Stimulated activated CD4-positive, alpha-beta T cell treated with anti-CD3 and anti-CD28 coated beads, Interleukin-4, amount 100 ng/mL, for 48 hours (primary cell): Measurements from ENCODE around the gene SRR.
"Not testable (repeated sequence)": the region's sequence is repeated elsewhere in the genome, so short reads cannot be mapped to it uniquely, and the experiment has no call there.

Experiments
- DNase-seq, 2 donors: peaks; one replicate each; pipeline ENCODE4 v3.0.0-alpha.2; 2020; ENCODE audit warnings: low read depth in 2 of 2

Gene SRR, protein sequence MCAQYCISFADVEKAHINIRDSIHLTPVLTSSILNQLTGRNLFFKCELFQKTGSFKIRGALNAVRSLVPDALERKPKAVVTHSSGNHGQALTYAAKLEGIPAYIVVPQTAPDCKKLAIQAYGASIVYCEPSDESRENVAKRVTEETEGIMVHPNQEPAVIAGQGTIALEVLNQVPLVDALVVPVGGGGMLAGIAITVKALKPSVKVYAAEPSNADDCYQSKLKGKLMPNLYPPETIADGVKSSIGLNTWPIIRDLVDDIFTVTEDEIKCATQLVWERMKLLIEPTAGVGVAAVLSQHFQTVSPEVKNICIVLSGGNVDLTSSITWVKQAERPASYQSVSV

DNA sequence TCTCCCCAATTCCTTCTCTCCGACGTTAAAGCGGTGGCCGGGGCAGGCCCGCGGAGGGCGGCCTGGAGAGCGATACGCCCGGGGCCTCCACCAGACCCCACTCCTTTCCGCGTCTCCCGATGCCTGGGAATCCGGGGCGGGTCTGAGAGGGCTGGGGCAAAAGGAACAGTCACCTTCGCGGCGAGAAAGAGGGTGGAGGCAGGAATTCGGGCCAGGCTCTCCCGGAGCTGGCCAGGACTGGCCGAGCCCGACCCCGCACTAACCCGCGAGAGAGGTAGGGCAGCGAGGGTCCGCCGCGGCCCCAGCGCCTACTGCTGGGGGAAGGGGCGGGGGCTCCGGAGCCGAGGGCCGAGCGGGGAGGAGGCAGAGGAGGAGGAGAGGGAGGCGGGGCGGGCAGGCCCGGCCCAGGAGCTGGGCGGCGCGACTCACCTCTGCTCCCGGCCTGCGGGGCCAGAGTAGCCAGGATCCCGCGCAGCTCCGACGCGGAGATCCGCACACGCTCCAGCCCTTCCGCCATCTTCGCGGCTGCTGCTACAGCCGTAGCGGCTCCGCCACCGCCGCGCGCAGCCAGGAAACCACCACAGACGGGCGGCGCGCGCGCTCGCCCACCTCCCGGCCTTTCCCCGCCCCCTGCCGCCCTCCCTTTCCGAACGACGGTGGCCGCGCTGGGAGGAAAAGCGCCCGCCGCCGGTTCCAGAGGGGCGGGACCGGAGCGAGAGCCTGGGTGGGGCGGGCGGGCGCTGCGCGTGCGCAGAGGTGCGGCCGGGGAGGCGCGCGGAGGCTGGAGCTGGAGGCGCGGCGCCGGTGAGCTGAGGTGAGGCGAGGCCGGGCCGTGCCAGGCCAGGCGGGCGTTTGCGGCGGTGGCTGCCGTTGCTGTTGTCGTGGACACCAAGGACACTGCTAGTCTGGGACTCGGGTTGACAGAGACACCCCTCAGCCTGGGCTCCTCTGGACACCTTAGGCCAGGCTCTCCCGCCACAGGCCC lies at the start of gene SRR, which contains the start of gene SMG6:
SRR (plus strand) TSS at position 747 of the 985 bp plus-strand sequence. CDS start 11,611 bp downstream, outside the sequence.
SMG6 (minus strand) TSS at position 582 of the 985 bp plus-strand sequence; CDS start at position 517, 65 bp downstream.
- peak; percentile 93 to 95 for DNase-seq

DNA sequence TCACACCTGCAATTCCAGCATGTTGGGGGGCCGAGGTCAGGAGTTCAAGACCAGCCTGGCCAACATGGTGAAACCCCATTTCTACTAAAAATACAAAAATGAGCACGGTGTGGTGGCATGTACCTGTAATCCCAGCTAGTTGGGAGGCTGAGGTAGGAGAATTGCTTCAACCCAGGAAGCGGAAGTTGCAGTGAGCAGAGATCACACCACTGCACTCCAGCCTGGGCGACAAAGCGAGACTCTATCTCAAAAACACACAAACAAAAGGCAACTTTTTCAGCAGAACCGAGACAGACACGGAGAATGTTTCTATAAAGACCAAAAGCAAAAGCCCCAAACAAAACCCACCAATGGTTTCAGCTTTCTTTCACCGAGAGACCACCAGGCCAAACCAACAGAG lies 44.9 kb upstream of the SRR start:
- not testable (repeated sequence) for DNase-seq

DNA sequence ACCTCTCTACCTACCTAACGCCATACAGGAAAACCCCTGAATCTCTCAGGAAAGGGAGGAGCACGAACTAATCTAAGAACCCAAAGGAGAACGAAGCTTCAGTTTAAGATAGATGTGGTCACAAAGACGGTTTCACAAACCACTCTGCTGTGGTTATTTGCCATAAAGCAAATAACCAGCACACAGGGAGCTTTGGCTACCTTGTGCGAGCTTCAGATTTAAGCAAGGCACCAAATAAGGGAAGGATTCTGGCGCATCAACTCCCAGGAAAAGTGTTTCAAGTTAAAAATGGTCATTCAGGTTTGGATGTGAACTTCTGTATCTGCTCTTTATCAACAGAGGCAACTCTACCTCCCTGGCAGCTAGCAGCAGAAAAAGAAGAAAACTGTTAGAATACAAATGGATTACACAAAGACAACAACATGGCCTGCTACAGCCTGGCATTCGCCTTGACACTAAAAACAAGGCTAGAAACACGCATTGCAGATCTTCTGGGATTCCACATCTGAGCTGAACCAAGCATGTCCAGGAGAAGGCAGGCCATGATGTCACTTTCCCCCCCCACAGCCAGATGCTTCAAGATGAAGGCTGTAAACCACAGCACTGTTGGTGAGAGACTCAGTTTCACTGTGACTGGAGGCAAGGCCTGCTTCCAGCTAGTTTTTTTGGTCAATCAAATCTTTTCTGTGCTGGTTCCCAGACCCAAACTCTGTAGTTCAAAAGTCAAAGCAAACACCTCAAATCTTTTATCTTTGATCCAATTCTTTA lies 43.8 kb upstream of the SRR start:
- DNase-seq: peak; percentile 59 to 75

DNA sequence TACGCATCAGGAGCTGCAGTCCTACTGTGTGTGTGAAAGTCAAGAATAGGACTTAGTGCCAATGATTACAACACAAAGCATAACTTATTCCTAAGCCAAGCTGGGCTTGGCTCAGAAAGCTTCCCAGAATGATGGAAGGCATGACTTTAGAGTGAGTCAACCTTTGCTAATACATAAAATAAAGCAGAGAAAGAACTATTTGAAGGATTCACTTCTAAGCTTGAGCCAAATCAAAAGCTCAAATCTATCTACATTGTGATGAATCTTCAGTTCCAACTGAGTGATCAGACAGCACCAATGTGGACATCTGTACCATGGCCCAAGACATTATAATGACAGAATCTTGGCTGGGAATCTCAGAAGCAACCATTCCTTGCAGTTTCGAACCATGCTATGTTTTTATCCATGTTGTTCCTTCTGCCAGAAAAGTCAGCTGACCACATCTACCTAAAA lies 41.6 kb upstream of the SRR start:
- no peak for DNase-seq

DNA sequence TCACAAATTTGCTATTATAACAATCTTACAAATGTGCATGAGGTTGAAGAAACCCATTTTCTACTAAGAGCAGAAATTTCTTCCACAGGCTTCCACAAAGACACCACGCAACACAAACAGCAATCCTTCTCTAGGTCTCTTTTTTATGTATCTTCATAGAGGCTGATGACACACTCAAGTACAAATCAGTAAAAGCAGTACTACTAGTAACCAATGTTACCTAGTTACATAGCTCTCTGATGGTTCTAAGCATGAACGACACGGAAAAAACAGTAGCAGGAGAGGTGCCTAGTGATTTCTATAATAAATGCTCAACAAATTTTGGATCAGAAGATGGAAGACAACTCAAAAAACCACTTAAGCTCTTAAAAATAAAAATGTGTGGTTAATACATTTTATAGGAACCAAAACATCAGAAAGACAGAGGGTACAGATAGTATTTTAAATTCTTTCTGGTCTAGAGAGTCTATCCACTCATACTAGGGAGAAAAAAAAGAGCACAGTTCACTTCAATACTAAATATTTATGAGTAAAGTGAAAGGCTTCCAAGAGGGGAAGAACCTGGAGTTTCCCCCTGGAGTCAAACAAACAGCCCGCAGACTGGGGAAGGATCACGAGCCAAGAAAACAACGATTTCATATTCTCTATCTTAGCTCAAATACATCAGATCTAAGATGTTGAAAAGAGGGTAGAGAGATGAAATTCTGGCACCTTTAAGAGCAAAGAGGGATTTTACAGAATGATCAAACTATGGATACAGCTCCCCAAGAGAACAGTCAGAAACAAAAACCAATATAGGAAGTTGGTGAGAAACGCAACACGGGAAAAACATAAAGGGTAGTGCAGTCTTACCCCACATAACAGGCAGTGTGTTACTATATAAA lies 40.3 kb upstream of the SRR start:
- DNase-seq: no peak

DNA sequence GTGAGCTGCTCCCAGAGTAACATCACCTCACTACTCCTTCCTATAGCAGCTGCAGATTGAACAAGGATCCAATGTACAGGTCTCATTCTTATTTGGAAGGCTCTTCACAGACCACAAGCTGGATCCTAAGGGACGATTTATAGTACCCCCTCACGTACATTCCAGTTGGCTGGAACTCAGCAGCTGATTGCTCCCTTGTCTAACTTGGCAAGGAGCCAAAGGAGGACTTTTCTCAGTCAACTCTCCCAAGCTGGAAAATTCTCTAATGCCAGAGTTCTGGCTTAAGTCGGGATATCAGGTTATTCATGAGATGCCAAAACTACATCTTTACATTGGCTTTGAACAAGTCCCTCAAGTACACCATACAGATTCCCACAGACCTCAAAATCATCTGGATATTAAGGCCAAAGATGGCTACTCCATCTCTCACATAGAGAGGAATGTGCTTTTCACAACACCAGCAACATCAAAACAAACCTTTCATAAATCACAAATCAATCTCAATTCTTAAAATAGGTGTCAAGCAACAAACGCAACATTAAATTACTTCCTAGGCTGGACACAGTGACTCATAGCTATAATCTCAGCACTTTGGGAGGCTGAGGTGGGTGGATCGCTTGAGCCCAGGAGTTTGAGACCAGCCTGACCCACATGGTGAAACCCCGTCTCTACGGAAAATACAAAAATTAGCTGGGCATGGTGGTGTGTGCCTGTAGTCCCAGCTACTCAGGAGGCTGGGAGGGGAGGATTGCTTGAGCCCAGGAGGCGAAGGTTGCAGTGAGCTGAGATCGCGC lies 39.5 kb upstream of the SRR start:
- no peak for DNase-seq

DNA sequence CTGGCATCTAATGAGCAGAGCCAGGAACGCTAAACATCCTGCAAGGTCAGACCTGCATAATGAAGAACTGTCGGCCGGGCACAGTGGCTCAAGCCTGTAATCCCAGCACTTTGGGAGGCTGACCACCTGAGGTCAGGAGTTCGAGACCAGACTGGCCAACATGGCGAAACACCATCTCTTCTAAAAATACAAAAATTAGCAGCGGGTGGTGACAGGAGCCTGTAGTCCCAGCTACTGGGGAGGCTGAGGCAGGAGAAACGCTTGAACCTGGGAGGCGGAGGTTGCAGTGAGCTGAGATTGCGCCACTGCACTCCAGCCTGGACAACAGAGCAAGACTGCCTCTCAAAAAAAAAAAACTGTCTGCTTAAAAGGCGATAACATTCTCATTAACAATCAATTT lies 38.6 kb upstream of the SRR start:
- not testable (repeated sequence) for DNase-seq

DNA sequence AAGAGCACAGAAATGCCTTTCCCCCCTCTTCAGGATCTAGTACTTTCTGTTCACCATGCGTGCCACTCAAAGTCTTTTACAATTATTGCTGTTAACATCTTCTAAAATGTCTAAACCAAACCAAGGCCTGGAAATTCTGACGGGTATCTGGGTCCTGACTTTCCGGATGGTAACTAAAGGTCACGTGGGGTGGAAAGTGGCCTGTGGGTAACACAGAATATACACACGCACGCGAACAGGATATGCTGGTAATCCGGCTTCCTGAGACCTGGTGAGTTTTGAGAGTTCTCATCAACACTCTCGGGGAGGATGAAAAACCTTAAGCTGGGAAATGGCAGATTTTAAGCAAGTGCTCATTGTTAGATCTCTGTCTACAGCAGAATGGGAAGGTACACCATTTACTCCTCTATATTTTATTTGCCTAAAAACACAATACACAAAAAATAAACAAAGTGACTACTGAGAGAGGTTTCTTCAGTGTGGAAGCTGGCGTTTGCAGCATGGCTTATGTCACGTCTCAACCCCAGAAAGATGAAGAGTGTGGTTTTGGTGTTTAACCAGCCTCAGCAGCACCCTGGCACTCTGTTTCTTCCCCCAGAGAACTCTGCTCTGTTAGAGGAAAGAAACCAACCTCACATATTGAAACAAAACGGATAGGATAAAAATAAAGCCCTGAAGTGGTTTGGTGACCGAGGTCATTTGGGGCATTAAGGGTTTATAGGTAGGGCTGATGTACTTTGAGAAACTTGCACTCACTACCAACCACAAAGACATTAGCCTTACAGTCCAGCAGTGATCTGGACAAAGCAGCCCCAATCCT lies 37.5 kb upstream of the SRR start:
- peak; percentile 69 to 84 for DNase-seq

DNA sequence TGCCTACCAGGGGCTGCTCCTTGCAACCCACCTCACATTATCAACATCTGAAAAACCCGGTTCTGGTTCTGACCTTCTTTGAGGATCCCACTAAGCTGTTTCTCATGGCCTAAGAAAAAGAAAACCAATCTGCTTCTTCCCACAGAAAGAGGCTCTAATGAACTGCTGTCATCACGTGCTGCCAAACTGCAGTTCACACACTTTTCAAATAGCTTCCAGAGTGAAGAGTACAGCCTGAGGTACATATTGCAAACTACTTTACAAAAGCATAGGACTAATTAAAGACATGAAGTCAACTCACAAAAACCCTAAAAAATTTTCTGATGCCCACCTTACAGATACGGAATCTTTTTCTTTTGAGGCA lies 36.9 kb upstream of the SRR start:
- no peak for DNase-seq

DNA sequence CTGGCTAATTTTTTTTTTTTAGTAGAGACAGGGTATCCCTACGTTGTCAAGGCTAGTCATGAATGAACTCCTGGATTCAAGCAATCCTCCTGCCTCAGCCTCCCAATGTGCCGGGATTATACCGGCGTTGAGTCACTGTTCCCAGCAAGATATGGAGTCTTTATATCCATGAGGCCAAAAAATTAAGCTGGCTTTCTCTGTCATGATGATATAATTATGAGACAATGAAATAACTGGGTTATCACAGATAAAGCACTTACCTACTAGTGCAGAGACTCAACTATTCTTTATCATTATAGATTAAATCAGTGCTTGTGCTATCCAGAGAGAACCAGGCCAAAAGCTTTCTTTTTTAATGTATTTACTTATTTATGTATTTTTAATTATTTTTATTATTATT lies 36.4 kb upstream of the SRR start:
- DNase-seq: no peak

DNA sequence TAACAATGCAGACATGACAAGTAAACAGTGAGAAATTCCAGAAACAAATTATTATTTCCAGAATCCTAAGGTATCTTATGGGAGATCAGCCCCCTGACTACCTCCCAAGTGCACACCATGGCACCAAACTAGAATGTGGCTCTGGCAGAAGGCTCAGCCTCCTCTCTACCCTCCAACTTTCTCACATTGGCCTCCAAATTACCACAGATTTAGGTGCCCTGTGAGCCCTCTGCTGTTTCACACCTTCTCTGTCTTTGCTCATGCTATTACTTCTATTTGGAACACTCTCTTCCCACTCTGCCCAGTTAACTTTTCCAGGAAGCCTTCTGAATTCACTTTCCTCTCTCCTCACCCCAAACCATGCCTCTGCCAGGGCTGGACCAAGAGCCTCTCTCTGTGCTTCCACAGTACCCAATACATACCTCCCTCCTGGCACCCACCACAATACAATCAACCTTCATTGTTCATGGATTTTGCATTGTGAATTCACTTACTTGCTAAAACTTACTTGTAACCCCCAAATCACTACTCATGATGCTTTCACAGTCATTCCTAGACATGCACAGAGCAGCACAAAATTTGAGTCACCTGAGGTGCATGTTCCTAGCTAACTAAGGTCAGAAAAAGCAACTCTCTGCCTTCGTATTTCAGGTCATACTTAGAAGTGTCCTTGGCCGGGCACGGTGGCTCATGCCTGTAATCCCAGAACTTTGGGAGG lies 31.6 kb upstream of the SRR start:
- no peak for DNase-seq

DNA sequence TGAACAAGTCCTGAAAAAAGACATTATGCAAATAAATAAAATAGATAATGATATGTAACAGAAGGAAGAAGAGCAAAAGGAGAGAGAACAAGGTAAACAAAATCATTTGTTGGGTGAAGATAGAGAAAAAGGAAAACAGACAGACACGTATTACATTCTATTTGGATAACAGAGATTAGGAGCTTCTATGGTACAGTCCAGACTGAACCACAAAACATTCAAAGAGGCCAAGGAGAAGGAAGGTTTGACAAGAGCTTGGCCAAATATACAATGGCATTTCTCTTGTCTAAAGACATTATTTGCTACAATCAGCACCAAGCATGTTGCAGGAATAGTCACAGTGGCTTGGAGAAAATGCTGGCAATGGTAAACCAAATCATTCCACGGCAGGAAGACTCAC lies 29.3 kb upstream of the SRR start:
- DNase-seq: no peak

DNA sequence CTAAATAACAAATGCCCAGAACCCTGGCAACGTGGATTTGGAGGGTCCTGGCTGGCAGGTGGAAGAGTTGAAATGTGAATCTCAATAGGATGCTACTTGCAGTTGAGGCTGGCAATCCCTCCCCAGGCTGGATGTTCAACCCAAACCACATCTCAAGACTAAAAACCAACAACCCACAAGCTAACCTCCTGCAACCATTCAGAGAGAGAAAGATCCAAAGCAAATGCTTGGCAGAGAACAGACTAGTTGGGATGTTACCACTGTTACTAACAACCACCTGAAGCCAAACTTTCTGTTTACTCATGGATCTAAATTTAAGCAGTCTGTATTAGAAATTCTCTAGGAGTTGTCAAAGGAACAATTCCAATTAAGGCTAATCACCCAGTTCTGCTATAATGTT lies 28.0 kb upstream of the SRR start:
- no peak for DNase-seq

DNA sequence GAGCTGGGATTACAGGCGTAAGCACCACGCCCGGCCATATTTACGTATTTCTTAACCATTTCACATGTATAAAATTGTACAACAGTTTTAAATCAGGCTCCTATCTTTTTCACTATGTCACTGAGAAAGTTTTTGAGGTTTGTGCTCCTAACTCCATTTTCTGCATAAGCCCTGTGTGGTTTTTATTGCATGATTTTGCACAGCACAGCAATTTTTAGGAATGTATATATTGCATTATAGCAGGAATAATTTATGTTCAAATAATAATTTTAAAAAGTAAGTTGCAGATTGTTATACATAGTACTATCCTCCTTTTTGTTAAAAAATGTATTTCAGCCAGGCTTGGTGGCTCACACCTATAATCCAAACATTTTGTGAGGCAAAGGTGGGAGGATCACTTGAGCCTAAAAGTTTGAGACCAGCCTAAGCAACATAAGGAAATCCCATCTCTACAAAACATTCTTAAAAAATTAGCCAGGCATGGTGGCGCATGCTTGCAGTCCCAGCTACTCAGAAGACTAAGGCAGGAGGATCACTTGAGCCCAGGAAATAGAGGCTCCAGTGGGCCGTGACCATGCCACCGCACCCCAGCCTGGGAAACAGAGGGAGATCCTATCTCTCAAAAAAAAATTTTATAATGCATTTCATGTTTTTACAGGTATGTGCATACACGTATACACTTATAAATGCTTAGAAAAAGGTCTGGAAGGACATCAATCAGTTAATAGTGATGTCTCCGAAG lies 26.1 kb upstream of the SRR start:
- DNase-seq: no peak

DNA sequence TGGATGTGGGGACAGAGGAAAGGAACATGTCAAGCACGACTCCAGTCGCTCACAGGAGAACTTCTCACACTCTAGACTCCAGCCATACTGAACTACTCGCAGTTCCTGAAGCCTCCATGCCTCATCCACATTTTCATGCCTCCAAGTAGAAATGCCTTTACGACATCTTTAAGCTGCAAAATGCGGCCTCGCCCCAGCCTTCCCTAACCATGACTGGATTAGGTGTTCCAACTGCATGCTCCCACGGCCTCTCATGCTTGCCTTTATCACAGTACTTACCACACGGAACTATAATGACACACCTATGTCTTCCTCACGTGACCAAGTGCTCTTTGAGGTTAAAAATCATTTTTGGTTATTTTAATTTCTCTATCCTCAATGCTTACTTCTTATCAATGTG lies 24.0 kb upstream of the SRR start:
- no peak for DNase-seq

DNA sequence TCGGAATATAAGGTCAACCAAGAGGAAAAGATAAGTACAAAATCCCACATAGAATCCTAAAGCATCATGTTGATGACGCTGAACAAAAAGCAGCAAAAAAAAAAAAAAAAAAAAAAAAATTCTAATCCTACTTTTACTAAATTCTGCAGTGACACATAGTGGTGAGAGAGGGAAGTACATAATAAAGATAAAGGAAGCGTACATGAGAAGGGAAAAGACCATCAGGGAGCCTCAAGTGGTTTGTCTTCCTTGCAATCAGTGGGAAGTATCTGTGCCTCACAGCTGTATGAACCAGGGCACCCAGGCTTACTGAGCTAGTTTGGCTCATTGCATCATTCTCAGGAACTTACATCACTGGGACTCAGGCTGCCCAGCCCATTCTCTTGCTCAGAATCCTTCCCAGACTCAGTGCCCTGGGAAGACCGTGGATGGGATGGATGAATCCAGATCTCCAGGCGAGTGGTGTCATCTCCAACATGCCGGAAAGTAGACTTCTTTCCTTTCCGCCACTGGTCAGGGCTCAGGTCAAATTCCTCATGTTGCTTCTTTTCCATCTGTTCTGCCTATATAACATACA lies 21.4 kb upstream of the SRR start:
- no peak for DNase-seq

DNA sequence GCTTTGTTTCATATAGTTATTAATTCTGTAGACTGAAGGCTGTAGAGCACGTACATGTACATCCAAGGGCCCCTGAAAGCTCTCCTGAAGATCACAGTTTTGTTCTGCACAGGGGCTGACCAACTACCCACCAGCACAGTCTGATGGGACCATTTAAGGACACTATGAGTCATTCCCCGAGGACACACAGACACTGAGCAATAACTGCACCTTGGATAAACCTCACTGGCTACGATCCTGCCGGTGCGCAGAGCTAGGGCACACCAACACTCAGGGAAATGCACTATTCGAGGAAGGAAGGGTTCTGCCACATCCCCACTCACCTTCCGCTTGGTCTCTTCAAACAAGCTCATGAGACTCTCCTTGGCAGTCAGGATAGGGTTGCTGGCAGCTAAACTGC lies 20.4 kb upstream of the SRR start:
- DNase-seq: no peak
